HepG2 (cell line): ENCODE measurements around the gene DHX16. TPM values are rescaled to one million over a fixed set of nuclear protein-coding genes. Genes with fewer than 3 reads are reported as not detected.
A peak's percentile ranks its signal among the peaks of the same experiment; 100 is the strongest.

Source experiments
- ARHGAP35 ChIP-seq: sonication (generic); formaldehyde crosslinking; IDR thresholded peaks from 2 replicates; pipeline ENCODE4 v1.9.0; 2022; ENCODE audit warnings: mild to moderate bottlenecking, inconsistent platforms, moderate library complexity, missing genetic modification reagents, borderline replicate concordance
- CENPBD1 ChIP-seq: sonication (generic); formaldehyde crosslinking; IDR thresholded peaks from 2 replicates; pipeline ENCODE4 v1.8.0; 2022; ENCODE audit warnings: missing genetic modification reagents, low read depth, mild to moderate bottlenecking, borderline replicate concordance
- DPF2 ChIP-seq: sonication (generic); formaldehyde crosslinking; IDR thresholded peaks from 2 replicates; pipeline ENCODE4 v1.4.0; 2020; ENCODE audit warnings: mild to moderate bottlenecking, low read depth, missing genetic modification reagents, borderline replicate concordance
- FOXK1 ChIP-seq: sonication (generic); formaldehyde crosslinking; IDR thresholded peaks from 2 replicates; pipeline ENCODE4 v1.4.0; 2020; ENCODE audit warnings: low read depth, missing genetic modification reagents, borderline replicate concordance
- GLI4 ChIP-seq: sonication (generic); formaldehyde crosslinking; IDR thresholded peaks from 2 replicates; pipeline ENCODE4 v1.5.1; 2020; ENCODE audit warnings: missing genetic modification reagents, mild to moderate bottlenecking, moderate library complexity, borderline replicate concordance
- GPBP1L1 ChIP-seq: sonication (generic); formaldehyde crosslinking; IDR thresholded peaks from 2 replicates; pipeline ENCODE4 v1.5.0; 2020; ENCODE audit warnings: mild to moderate bottlenecking, missing genetic modification reagents
- HHEX ChIP-seq: IDR thresholded peaks from 2 replicates; pipeline ENCODE4 v1.6.1; 2016; ENCODE audit warnings: control low read depth
- IKZF5 ChIP-seq: IDR thresholded peaks from 2 replicates; pipeline ENCODE4 v1.6.1; 2018; ENCODE audit warnings: missing genetic modification reagents, mild to moderate bottlenecking, missing compliant biosample characterization
- MBNL3 ChIP-seq: fragments of 250-450 bp; sonication (Bioruptor Pico); conservative IDR thresholded peaks from 2 replicates; pipeline ENCODE4 v1.8.0; 2022; ENCODE audit warnings: mild to moderate bottlenecking, inconsistent platforms
- MIXL1 ChIP-seq: IDR thresholded peaks from 2 replicates; pipeline ENCODE4 v1.6.1; 2016
- NFIB ChIP-seq: sonication (generic); formaldehyde crosslinking; IDR thresholded peaks from 2 replicates; pipeline ENCODE4 v1.9.0; 2021; ENCODE audit warnings: missing genetic modification reagents, mild to moderate bottlenecking, borderline replicate concordance
- SRY ChIP-seq: sonication (generic); formaldehyde crosslinking; IDR thresholded peaks from 2 replicates; pipeline ENCODE4 v1.8.0; 2022; ENCODE audit warnings: mild to moderate bottlenecking, missing genetic modification reagents
- ZFP36L1 ChIP-seq: sonication (generic); formaldehyde crosslinking; IDR thresholded peaks from 2 replicates; pipeline ENCODE4 v1.8.0; 2022; ENCODE audit warnings: mild to moderate bottlenecking, missing genetic modification reagents, moderate library complexity
- ZKSCAN8 ChIP-seq: IDR thresholded peaks from 2 replicates; pipeline ENCODE4 v1.6.1; 2016; ENCODE audit warnings: borderline replicate concordance, missing genetic modification reagents, missing compliant biosample characterization
- ZNF10 ChIP-seq: sonication (generic); formaldehyde crosslinking; IDR thresholded peaks from 2 replicates; pipeline ENCODE4 v1.4.0; 2020; ENCODE audit warnings: mild to moderate bottlenecking, low read depth, missing genetic modification reagents, borderline replicate concordance
- ZNF350 ChIP-seq: sonication (generic); formaldehyde crosslinking; IDR thresholded peaks from 2 replicates; pipeline ENCODE4 v1.4.0; 2020; ENCODE audit warnings: mild to moderate bottlenecking, low read depth, missing genetic modification reagents, borderline replicate concordance
- ZNF451 ChIP-seq: sonication (generic); formaldehyde crosslinking; IDR thresholded peaks from 2 replicates; pipeline ENCODE4 v1.5.0; 2020; ENCODE audit warnings: mild to moderate bottlenecking, missing genetic modification reagents
- ZNF484 ChIP-seq: sonication (generic); formaldehyde crosslinking; IDR thresholded peaks from 2 replicates; pipeline ENCODE4 v1.5.1; 2020; ENCODE audit warnings: mild to moderate bottlenecking, low read depth, missing genetic modification reagents, borderline replicate concordance
- ZNF513 ChIP-seq: sonication (generic); formaldehyde crosslinking; conservative IDR thresholded peaks from 2 replicates; pipeline ENCODE4 v1.5.0; 2020; ENCODE audit warnings: missing genetic modification reagents
- ZNF547 ChIP-seq: sonication (generic); formaldehyde crosslinking; IDR thresholded peaks from 2 replicates; pipeline ENCODE4 v1.5.1; 2020; ENCODE audit warnings: mild to moderate bottlenecking, missing genetic modification reagents
- ZNF563 ChIP-seq: sonication (generic); formaldehyde crosslinking; IDR thresholded peaks from 2 replicates; pipeline ENCODE4 v1.8.0; 2022; ENCODE audit warnings: mild to moderate bottlenecking, moderate library complexity, missing genetic modification reagents
- ZNF883 ChIP-seq: sonication (generic); formaldehyde crosslinking; IDR thresholded peaks from 2 replicates; pipeline ENCODE4 v1.5.1; 2020; ENCODE audit warnings: mild to moderate bottlenecking, missing genetic modification reagents; ENCODE audit errors: not compliant biosample characterization
- ZSCAN25 ChIP-seq: sonication (generic); formaldehyde crosslinking; IDR thresholded peaks from 2 replicates; pipeline ENCODE4 v1.8.0; 2022; ENCODE audit warnings: mild to moderate bottlenecking, missing genetic modification reagents
- polyA plus RNA-seq, 8 experiments: library from polyadenylated mRNA; depleted of rRNA in 3 of 8; stranded (reverse) in 7 of 8; unstranded in 1 of 8; fragments of >200 nt; fragmentation: Illumina TruSeq in 4 of 8; extraction: Trizol in 4 of 8; gene quantifications; 2 replicates each; pipeline versions ENCODE4 v1.2.1 to v1.2.3, GENCODE V29; 2011 to 2016; ENCODE audit warnings: low read depth in 4 of 8, missing spikeins in 1 of 8, mixed read lengths in 1 of 8; ENCODE audit not compliant: insufficient read depth in 1 of 8
- total RNA-seq, 5 experiments: library from RNA; depleted of rRNA; stranded (reverse); fragments of >200 nt; fragmentation: Illumina TruSeq; extraction: Trizol; gene quantifications; 2 replicates each; pipeline ENCODE4 v1.2.3, GENCODE V29; 2016; ENCODE audit warnings: low read depth in 1 of 5

DHX16 gene
- total and polyA plus RNA-seq, 2 of the 13 experiments (the other 11 are each of a cell fraction or from before 2014, with no cell fraction given): 57.0 to 58.5 TPM

GRCh38 chr6:30721198-30722024, 48.6 kb upstream of the DHX16 start (continued):
- peak; percentile 76 for TF ChIP-seq IKZF5 (CRISPR knock-in tag)
- TF ChIP-seq ZNF484 (CRISPR knock-in tag): no peak; the same call in 1 of the 2 replicates
- no peak for TF ChIP-seq ZNF563 (CRISPR knock-in tag)
- TF ChIP-seq FOXK1: no peak
- no peak for TF ChIP-seq ZNF513 (CRISPR knock-in tag)
- TF ChIP-seq ARHGAP35 (CRISPR knock-in tag): 0 out of 2 replicates have a peak, but pooled peaks have one; percentile 27
- TF ChIP-seq DPF2: peak; percentile 33; the same call in 1 of the 2 replicates
- no peak for TF ChIP-seq NFIB (CRISPR knock-in tag)
- no peak for TF ChIP-seq ZKSCAN8 (CRISPR knock-in tag)
- no peak for TF ChIP-seq MIXL1 (CRISPR knock-in tag)
- TF ChIP-seq GLI4 (CRISPR knock-in tag): no peak; the same call in 1 of the 2 replicates
- TF ChIP-seq HHEX: no peak
- TF ChIP-seq ZNF350 (CRISPR knock-in tag): peak; percentile 17; the same call in 1 of the 2 replicates
- no peak for TF ChIP-seq CENPBD1 (CRISPR knock-in tag)
- TF ChIP-seq ZNF10 (CRISPR knock-in tag): no peak
- TF ChIP-seq ZNF547 (CRISPR knock-in tag): no peak; the same call in 1 of the 2 replicates
- no peak for TF ChIP-seq ZNF883 (CRISPR knock-in tag)
- TF ChIP-seq ZNF451 (CRISPR knock-in tag): peak; percentile 85
- TF ChIP-seq ZSCAN25 (CRISPR knock-in tag): no peak; the same call in 1 of the 2 replicates
- no peak for TF ChIP-seq MBNL3 (CRISPR knock-in tag)
- TF ChIP-seq GPBP1L1 (CRISPR knock-in tag): no peak
- TF ChIP-seq ZFP36L1: no peak
- no peak for TF ChIP-seq SRY
